ENCODE results near the gene DNAAF3.

DNAAF3 gene

GRCh38 chr19:55116232-55116858 is 50.1 kb downstream of the DNAAF3 start:
- peak in 1 of 2 donors; percentile 14 for DNase-seq (ENCODE audit: low read depth in 2 of 2)

- no peak for DNase-seq (ENCODE audit: low read depth in 2 of 2)
Measured at GRCh38 chr19:55115446-55116065, 50.9 kb downstream of the DNAAF3 start.

- no peak for DNase-seq (ENCODE audit: low read depth in 2 of 2)
Measured at GRCh38 chr19:55114566-55115145, 51.8 kb downstream of the DNAAF3 start.

DNA sequence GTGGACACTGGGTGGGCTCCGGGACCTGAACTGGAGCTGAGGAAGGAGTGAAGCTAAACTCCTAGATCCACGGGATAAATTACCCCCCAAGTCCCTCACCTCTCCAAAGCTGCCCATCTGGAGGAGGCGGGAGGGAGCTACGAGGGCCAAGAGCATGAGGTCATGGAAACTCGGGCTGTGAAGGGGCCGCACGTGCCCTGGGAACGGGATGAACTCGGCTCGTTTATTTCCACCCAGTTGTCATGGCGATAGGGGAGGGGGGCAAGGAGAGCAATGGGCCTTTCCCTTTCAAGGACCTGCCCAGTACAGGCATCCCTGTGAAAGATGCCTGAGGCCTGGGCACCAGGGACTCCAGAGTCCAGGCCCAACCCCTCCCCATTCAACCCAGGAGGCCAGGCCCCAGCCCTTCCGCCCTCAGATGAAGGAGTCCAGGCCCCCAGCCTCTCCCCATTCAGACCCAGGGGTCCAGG is 52.8 kb downstream of the DNAAF3 start:
- no peak for DNase-seq (ENCODE audit: low read depth in 2 of 2)

DNA sequence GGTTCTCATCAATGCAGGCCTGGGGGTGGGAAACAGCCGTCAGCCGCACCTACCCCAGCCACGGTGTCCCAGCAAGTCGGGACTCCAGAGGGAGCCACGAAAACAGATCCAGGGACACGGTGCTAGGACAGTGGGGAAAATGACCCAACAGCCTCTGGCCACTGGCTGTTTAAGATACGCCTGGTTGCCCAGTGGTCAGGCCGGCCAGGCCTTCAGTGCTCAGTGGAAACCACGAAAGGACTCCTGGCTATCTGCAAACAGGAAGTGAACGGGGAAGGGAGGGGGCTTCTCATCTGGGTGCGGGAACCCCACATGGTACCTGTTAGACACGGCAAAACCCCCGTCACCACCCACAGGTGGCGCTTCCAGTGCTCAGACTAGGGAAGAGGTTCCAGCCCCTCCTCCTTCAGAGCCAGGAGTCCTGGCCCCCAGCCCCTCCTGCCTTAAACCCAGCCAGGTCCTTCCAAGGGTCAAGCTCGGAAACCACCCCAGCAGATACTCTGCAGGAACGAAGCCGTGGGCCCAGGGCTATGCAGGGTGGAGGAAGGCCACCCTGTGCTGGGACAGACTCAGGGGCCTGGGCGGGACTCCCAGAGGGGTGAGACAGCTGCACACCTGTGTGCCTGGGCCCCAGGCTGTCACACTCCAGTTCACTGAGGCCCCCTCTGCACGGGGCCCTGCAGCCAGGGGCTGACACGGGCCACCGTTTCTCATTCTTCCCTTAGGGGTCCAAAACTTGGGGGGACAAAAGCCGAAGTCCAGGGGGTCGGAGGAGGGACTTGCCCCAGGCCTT is 53.4 kb downstream of the DNAAF3 start:
- no peak for DNase-seq (ENCODE audit: low read depth in 2 of 2)

GRCh38 chr19:55112246-55112776 is 54.1 kb downstream of the DNAAF3 start:
- no peak for DNase-seq (ENCODE audit: low read depth in 2 of 2)

DNA sequence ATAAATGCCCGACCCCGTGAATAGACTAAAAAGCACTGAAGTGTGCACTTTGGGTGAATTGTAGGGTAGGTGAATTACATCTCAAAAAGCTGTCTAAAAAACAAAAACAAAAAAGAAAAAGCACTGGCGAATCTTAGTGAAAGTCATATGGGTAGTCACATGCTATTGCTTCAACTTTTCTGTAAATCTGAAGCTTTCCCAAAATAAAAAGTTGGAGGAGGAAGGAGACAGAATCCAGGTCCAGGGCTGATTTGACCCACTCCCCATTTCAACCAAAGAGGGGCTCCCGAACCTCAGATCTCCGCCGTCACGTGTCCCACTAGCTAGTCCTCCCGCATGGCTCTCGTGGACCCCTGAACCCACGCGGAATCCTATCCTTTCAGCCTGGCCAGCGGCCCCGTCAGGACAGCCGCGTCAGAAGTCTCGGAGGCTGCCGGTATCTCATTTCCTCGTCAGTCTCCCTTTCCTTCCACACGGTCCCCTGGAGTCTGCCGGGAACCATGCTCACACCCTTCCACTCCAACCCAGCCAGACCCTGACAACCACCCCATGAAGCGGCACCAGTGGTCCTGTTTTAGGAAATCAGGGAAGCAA is 55.1 kb downstream of the DNAAF3 start:
- DNase-seq (ENCODE audit: low read depth in 2 of 2), result no peak

GRCh38 chr19:55109527-55110291 is 56.7 kb downstream of the DNAAF3 start:
- no peak for DNase-seq (ENCODE audit: low read depth in 2 of 2)
